ENCODE results near the gene C19orf81.

The C19orf81 gene

GRCh38 chr19:50708179-50708879, 59.1 kb downstream of the C19orf81 start:
- DNase-seq (ENCODE audit: low read depth in 2 of 3, low spot score in 2 of 3) = no peak

All from activated CD8-positive, alpha-beta memory T cell treated with anti-CD3 and anti-CD28 coated beads for 48 hours (primary cell).